Endothelial cell (in vitro differentiated cells): Measurements from ENCODE around the gene PHC2. TPM values are rescaled to one million over a fixed set of nuclear protein-coding genes. Genes with fewer than 3 reads are reported as not detected.

Source experiments
- DNase-seq: peaks from one replicate; pipeline ENCODE4 v3.0.0; 2021; ENCODE audit warnings: low spot score
- H3K27ac Mint-ChIP-seq: one replicate; pipeline ENCODE4 v1.8.0; 2021; ENCODE audit warnings: mixed read lengths, inconsistent platforms; ENCODE audit not compliant: unreplicated experiment
- H3K27me3 Mint-ChIP-seq: one replicate; pipeline ENCODE4 v1.8.0; 2021; ENCODE audit warnings: mild to moderate bottlenecking, moderate library complexity, mixed read lengths, inconsistent platforms; ENCODE audit not compliant: unreplicated experiment
- H3K36me3 Mint-ChIP-seq: one replicate; pipeline ENCODE4 v1.8.0; 2021; ENCODE audit warnings: mild to moderate bottlenecking, low read depth, mixed read lengths, inconsistent platforms; ENCODE audit not compliant: unreplicated experiment
- H3K4me1 Mint-ChIP-seq: one replicate; pipeline ENCODE4 v1.8.0; 2021; ENCODE audit warnings: mild to moderate bottlenecking, mixed read lengths, inconsistent platforms; ENCODE audit not compliant: unreplicated experiment
- H3K4me3 Mint-ChIP-seq: one replicate; pipeline ENCODE4 v1.8.0; 2021; ENCODE audit warnings: mild to moderate bottlenecking, mixed read lengths, inconsistent platforms; ENCODE audit not compliant: unreplicated experiment
- H3K9me3 Mint-ChIP-seq: one replicate; pipeline ENCODE4 v1.8.0; 2021; ENCODE audit warnings: mixed read lengths, inconsistent platforms; ENCODE audit not compliant: unreplicated experiment
- total RNA-seq: library from RNA; stranded (reverse); fragmentation: NEBNext Ultra II Directional; extraction: Animal tissue kit (Norgen Biotek cat#: 25700); gene quantifications from one replicate; pipeline ENCODE4 v1.2.1, GENCODE V29; 2021; ENCODE audit not compliant: unreplicated experiment
- TF ChIP-seq, protein P1 (sequence below): fragments of 200-600 bp; sonication (generic); IDR thresholded peaks from one replicate; pipeline ENCODE4 v1.5.0; 2021; ENCODE audit warnings: antibody characterized with exemption; ENCODE audit not compliant: unreplicated experiment

PHC2 gene
- total RNA-seq, 1 donor from 2014 or later: 177 TPM

DNA sequence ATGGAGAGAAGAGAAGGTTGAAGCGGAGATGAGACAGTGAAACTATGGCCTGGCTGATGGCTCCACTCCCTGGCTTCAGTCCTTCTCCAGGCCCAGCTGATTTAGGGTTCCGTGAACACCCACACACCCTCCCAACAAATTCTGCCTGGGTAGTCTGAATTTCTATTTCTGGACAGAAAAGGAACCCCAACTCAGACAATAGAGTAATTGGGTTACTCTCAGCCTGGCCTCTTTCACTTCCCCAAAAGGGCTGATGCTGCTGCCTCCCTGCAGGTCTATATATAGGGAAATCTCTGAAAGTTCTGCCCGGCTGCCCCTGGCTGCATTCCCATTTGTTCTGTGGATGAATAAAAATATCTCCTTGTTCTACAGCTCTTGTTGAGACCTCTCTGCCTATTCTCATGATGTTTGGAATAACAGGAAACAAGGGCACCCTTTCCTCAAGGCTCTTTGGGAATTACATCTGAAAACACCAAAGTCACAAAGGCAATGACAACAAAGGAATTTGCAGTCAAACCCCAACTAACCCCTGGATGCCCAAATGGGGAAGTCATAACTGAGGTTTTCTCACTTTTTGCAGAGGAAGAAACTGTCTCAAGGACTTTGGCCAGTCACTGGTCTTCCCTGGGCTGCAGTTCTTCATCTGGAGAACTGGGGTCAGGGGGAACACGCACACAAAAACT, 30.2 kb upstream of the PHC2 start:
- no peak for DNase-seq
- Mint-ChIP-seq H3K27ac (no peak overlapping the region), H3K4me1 (peaks cover 23% of the 10 kb centered on the region), H3K4me3 (no peak overlapping the region), H3K27me3 (no peaks in the 10 kb centered on the region), H3K9me3 (no peaks in the 10 kb centered on the region), H3K36me3 (no peaks in the 10 kb centered on the region)
- TF ChIP-seq, protein P1, sequence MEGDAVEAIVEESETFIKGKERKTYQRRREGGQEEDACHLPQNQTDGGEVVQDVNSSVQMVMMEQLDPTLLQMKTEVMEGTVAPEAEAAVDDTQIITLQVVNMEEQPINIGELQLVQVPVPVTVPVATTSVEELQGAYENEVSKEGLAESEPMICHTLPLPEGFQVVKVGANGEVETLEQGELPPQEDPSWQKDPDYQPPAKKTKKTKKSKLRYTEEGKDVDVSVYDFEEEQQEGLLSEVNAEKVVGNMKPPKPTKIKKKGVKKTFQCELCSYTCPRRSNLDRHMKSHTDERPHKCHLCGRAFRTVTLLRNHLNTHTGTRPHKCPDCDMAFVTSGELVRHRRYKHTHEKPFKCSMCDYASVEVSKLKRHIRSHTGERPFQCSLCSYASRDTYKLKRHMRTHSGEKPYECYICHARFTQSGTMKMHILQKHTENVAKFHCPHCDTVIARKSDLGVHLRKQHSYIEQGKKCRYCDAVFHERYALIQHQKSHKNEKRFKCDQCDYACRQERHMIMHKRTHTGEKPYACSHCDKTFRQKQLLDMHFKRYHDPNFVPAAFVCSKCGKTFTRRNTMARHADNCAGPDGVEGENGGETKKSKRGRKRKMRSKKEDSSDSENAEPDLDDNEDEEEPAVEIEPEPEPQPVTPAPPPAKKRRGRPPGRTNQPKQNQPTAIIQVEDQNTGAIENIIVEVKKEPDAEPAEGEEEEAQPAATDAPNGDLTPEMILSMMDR: no peak

DNA sequence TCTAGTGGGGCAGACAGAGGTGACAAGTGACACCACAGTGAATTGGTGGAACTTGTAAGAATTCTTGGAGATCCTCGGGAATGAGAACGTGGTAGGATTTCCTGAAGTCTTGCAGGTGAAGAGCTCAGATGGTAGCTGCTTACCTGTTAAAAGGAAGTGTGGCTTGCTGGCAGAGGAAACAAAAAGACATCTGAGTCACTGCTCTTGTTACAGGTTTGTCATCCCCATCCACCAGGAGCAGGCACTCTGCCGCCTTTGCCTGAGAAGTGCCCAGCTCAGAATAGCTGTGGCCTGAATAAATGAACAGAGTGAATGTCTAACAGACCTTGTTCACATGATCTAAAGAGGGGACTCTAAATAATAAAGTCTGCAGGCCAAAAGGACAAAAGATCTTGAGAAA, 29.2 kb upstream of the PHC2 start:
- no peaks in the 10 kb centered on the region for H3K36me3 Mint-ChIP-seq
- no peak for DNase-seq
- H3K27me3 Mint-ChIP-seq: no peaks in the 10 kb centered on the region
- TF ChIP-seq, protein P1: no peak
- no peak overlapping the region for H3K4me3 Mint-ChIP-seq
- H3K9me3 Mint-ChIP-seq: no peaks in the 10 kb centered on the region
- H3K27ac Mint-ChIP-seq: no peak overlapping the region
- H3K4me1 Mint-ChIP-seq: peaks cover 29% of the 10 kb centered on the region

DNA sequence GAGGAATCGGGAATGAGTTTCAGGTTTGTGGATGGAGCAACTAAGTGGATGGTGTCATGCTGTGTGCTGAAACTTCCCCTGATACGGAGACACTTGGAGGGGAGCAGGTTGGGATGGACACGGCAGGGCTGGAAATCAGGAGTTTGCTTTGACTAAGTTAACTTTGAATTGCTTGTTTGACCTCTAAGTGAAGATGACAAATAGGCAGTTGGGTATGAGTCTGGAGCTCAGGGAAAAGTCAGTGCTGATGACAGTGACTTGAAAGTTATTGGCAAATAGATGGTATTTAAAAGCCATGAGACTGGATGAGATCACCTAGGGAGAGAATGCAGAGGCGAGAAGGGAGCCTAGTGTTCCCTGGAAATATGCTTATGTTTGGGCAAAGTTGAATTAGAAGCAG, 28.8 kb upstream of the PHC2 start:
- Mint-ChIP-seq H3K4me1 (peaks cover 29% of the 10 kb centered on the region), H3K4me3 (no peak overlapping the region), H3K27ac (no peak overlapping the region), H3K27me3 (no peaks in the 10 kb centered on the region), H3K9me3 (no peaks in the 10 kb centered on the region), H3K36me3 (no peaks in the 10 kb centered on the region)
- no peak for DNase-seq
- TF ChIP-seq, protein P1: no peak

DNA sequence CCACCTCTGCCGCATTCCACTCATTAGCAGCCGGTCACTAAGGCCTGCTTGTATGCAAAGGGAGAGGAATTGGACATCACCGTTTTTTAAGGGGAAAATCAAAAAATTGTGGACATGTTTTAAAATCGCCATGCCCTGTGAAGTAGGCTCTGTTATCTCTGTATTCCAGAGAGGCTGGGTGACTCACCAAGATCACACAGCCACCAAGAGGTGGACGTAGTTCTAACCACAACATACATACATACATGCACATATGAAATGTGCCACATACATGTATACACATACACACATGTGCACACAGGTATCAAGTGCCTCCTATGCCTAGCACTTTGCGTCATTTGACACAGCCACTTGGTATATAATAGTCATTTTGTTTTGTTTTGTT, 25.6 kb upstream of the PHC2 start:
- no peak overlapping the region for H3K27ac Mint-ChIP-seq
- H3K27me3 Mint-ChIP-seq: no peaks in the 10 kb centered on the region
- no peak overlapping the region for H3K4me3 Mint-ChIP-seq
- TF ChIP-seq, protein P1: no peak
- H3K9me3 Mint-ChIP-seq: no peaks in the 10 kb centered on the region
- no peaks in the 10 kb centered on the region for H3K36me3 Mint-ChIP-seq
- no peak for DNase-seq
- peaks cover 29% of the 10 kb centered on the region for H3K4me1 Mint-ChIP-seq

DNA sequence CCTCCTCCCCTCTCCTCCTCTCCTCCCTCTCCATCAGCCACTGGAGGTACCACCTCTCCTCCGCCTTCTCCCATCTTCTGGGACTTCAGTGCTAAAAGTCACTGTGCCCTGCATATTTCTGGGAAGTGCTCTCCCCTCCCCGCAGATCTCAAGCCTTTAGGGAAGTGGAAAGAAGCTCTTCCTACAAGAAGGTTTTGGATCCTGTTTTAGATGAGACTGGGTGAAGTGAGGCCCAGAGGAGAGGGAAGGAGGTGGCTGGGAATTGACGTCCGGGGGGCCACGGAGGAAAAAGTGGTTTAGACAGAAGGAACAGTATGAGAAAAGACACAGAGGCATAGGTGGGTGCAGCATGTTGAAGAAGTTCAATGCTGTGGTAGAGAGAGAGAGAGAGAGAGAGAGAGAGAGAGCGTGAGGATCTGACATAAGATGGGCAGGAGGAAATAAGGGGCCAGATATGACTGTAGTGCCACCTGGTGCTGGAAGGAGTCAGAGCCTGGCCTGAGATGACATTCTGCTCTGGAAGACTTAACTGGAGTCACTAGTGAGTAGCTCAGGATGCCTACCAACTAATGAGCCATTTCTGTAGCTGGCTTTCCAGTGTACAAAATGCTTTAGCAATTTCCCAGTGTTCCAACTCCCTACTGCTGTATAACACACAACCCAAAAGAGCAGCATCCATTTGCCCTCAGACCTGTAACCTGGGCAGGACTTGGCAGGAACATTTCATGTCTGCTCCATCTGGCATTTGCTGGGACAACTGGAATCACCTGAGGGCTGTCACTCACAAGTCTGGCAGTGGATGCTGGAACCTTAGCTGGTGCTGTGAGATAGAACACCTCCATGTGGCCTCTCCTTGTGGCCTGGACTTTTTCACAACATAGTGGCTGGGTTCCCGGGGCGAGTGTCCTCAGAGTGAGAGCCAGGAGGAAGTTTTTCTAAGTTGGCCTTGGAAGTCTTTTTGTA, 24.9 kb upstream of the PHC2 start:
- H3K27ac Mint-ChIP-seq: no peak overlapping the region
- H3K4me1 Mint-ChIP-seq: peaks cover 24% of the 10 kb centered on the region
- peak; percentile 52 for DNase-seq
- no peaks in the 10 kb centered on the region for H3K27me3 Mint-ChIP-seq
- no peaks in the 10 kb centered on the region for H3K36me3 Mint-ChIP-seq
- no peak overlapping the region for H3K4me3 Mint-ChIP-seq
- H3K9me3 Mint-ChIP-seq: no peaks in the 10 kb centered on the region
- TF ChIP-seq, protein P1: peak; percentile 34
